WTC11 (cell line): ENCODE data around the gene RAD23B. TPM values are rescaled to one million over a fixed set of nuclear protein-coding genes. Genes with fewer than 3 reads are reported as not detected.

ENCODE experiments used
- ATAC-seq: fragments of 200-7000 bp; cut with Tn5 transposase; 2 replicates; pipeline ENCODE4 v1.10.0; 2021; ENCODE audit warnings: mild to moderate bottlenecking, moderate library complexity
- CTCF ChIA-PET: fragments of 300-600 bp; sonication (Branson Sonifier 250); formaldehyde crosslinking; loops from one replicate; lab custom pipeline; 2021; ENCODE audit warnings: antibody characterized with exemption; lab: Charles Lee
- POLR2A ChIA-PET: fragments of 350-600 bp; sonication (Branson Sonifier 250); formaldehyde crosslinking; loops from one replicate; lab custom pipeline; 2021; ENCODE audit warnings: antibody characterized with exemption; lab: Charles Lee
- DNase-seq: peaks from one replicate; pipeline ENCODE4 v3.0.0; 2021; ENCODE audit warnings: low spot score
- H3K27ac Mint-ChIP-seq: 2 replicates; pipeline ENCODE4 v1.8.0; 2021; ENCODE audit warnings: mixed read lengths
- H3K27me3 Mint-ChIP-seq: 2 replicates; pipeline ENCODE4 v1.8.0; 2021; ENCODE audit warnings: low read depth, mild to moderate bottlenecking, moderate library complexity, mixed read lengths
- H3K36me3 Mint-ChIP-seq: 2 replicates; pipeline ENCODE4 v1.8.0; 2021; ENCODE audit warnings: mixed read lengths
- H3K4me1 Mint-ChIP-seq: 2 replicates; pipeline ENCODE4 v1.8.0; 2022; ENCODE audit warnings: mixed read lengths
- H3K4me3 Mint-ChIP-seq: 2 replicates; pipeline ENCODE4 v1.8.0; 2021; ENCODE audit warnings: mild to moderate bottlenecking, moderate library complexity, mixed read lengths
- H3K9me3 Mint-ChIP-seq: 2 replicates; pipeline ENCODE4 v1.8.0; 2021; ENCODE audit warnings: mixed read lengths
- EMX1 ChIP-seq: fragments of 250-450 bp; sonication (Bioruptor Pico); IDR thresholded peaks from 2 replicates; pipeline ENCODE4 v1.8.0; 2021; ENCODE audit warnings: mild to moderate bottlenecking
- ESRRA ChIP-seq: sonication (generic); formaldehyde crosslinking; IDR thresholded peaks from 2 replicates; pipeline ENCODE4 v1.8.1; 2022; ENCODE audit warnings: mild to moderate bottlenecking, missing genetic modification reagents, borderline replicate concordance
- FOXK1 ChIP-seq: sonication (generic); formaldehyde crosslinking; IDR thresholded peaks from 2 replicates; pipeline ENCODE4 v1.8.0; 2022; ENCODE audit warnings: mild to moderate bottlenecking, moderate library complexity, missing genetic modification reagents
- KAT7 ChIP-seq: sonication (generic); formaldehyde crosslinking; IDR thresholded peaks from 2 replicates; pipeline ENCODE4 v1.8.1; 2023; ENCODE audit warnings: missing genetic modification reagents, mild to moderate bottlenecking, borderline replicate concordance
- NFYB ChIP-seq: sonication (generic); formaldehyde crosslinking; conservative IDR thresholded peaks from 2 replicates; pipeline ENCODE4 v1.8.0; 2022; ENCODE audit warnings: low read depth, missing genetic modification reagents
- NR2C2 ChIP-seq: sonication (generic); formaldehyde crosslinking; IDR thresholded peaks from 2 replicates; pipeline ENCODE4 v1.8.0; 2022; ENCODE audit warnings: mild to moderate bottlenecking, missing genetic modification reagents
- SMAD4 ChIP-seq: sonication (generic); formaldehyde crosslinking; IDR thresholded peaks from 2 replicates; pipeline ENCODE4 v1.8.0; 2022; ENCODE audit warnings: mild to moderate bottlenecking, missing genetic modification reagents
- ZNF121 ChIP-seq: sonication (generic); formaldehyde crosslinking; IDR thresholded peaks from 2 replicates; pipeline ENCODE4 v1.8.0; 2023; ENCODE audit warnings: missing genetic modification reagents
- ZNF317 ChIP-seq: sonication (generic); formaldehyde crosslinking; IDR thresholded peaks from 2 replicates; pipeline ENCODE4 v1.8.1; 2023; ENCODE audit warnings: low read depth, mild to moderate bottlenecking, moderate library complexity, missing genetic modification reagents, borderline replicate concordance
- ZNF396 ChIP-seq: fragments of 250-450 bp; sonication (Bioruptor Pico); IDR thresholded peaks from 2 replicates; pipeline ENCODE4 v1.8.0; 2021; ENCODE audit warnings: mild to moderate bottlenecking, moderate library complexity, borderline replicate concordance
- ZNF423 ChIP-seq: fragments of 250-450 bp; sonication (Bioruptor Pico); IDR thresholded peaks from 2 replicates; pipeline ENCODE4 v2.1.2; 2022; ENCODE audit warnings: mild to moderate bottlenecking, moderate library complexity
- total RNA-seq: library from RNA; stranded (reverse); gene quantifications from 3 replicates; pipeline ENCODE4 v1.2.3, GENCODE V29; 2021
- TF ChIP-seq, protein P1 (sequence below): sonication (generic); formaldehyde crosslinking; IDR thresholded peaks from 2 replicates; pipeline ENCODE4 v1.8.1; 2022; ENCODE audit warnings: mild to moderate bottlenecking, missing genetic modification reagents, moderate library complexity, borderline replicate concordance
- TF ChIP-seq, protein P2 (sequence below): sonication (generic); formaldehyde crosslinking; IDR thresholded peaks from 2 replicates; pipeline ENCODE4 v1.8.1; 2023; ENCODE audit warnings: mild to moderate bottlenecking, missing genetic modification reagents
- TF ChIP-seq, protein P3 (sequence below): fragments of 250-450 bp; sonication (Bioruptor Pico); IDR thresholded peaks from 2 replicates; pipeline ENCODE4 v2.1.2; 2022; ENCODE audit warnings: mild to moderate bottlenecking, moderate library complexity
- TF ChIP-seq, protein P4 (sequence below): sonication (generic); formaldehyde crosslinking; IDR thresholded peaks from 2 replicates; pipeline ENCODE4 v1.8.0; 2022; ENCODE audit warnings: missing genetic modification reagents
- TF ChIP-seq, protein P5 (sequence below): sonication (generic); formaldehyde crosslinking; IDR thresholded peaks from 2 replicates; pipeline ENCODE4 v1.8.0; 2022; ENCODE audit warnings: mild to moderate bottlenecking, missing genetic modification reagents
- TF ChIP-seq, protein P6 (sequence below): sonication (generic); formaldehyde crosslinking; IDR thresholded peaks from 2 replicates; pipeline ENCODE4 v1.8.1; 2023; ENCODE audit warnings: mild to moderate bottlenecking, missing genetic modification reagents
- TF ChIP-seq, protein P7 (sequence below): sonication (generic); formaldehyde crosslinking; conservative IDR thresholded peaks from 2 replicates; pipeline ENCODE4 v1.8.1; 2023; ENCODE audit warnings: mild to moderate bottlenecking, low read depth, missing genetic modification reagents, moderate library complexity
- TF ChIP-seq, protein P8 (sequence below): sonication (generic); formaldehyde crosslinking; IDR thresholded peaks from 2 replicates; pipeline ENCODE4 v1.8.1; 2023; ENCODE audit warnings: mild to moderate bottlenecking, moderate library complexity, missing genetic modification reagents

RAD23B gene
- total RNA-seq, 1 experiment from 2014 or later, result 150 TPM

DNA sequence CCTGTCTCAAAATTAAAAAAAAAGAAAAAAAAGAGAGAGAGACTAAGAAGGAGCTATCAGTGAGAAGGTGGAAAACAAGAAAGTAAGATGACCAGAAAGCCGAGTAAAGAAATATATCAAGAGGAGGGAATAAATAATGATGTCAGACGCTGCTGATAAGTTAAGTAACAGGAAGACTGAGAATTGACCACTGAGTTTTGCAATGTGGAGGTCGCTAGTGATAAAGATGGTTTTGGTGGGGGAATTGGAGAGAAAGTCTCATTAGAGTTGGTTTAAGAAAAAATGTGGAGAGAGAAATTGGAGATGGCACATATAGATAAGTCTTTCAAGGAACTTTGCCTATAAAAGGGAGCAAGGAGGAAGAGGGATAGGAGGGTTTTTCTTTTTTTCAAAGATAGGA, 91.9 kb downstream of the RAD23B start:
- DNase-seq, result no peak
- Mint-ChIP-seq H3K4me1 (no peaks in the 10 kb centered on the region), H3K36me3 (no peaks in the 10 kb centered on the region), H3K27me3 (no peaks in the 10 kb centered on the region), H3K9me3 (no peaks in the 10 kb centered on the region)
- TF ChIP-seq, protein P1, sequence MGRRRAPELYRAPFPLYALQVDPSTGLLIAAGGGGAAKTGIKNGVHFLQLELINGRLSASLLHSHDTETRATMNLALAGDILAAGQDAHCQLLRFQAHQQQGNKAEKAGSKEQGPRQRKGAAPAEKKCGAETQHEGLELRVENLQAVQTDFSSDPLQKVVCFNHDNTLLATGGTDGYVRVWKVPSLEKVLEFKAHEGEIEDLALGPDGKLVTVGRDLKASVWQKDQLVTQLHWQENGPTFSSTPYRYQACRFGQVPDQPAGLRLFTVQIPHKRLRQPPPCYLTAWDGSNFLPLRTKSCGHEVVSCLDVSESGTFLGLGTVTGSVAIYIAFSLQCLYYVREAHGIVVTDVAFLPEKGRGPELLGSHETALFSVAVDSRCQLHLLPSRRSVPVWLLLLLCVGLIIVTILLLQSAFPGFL (CRISPR knock-in tag), result no peak
- TF ChIP-seq ZNF396 (CRISPR knock-in tag) (no peak), ZNF317 (CRISPR knock-in tag) (no peak), FOXK1 (CRISPR knock-in tag) (no peak), NFYB (CRISPR knock-in tag) (no peak), ESRRA (no peak)
- TF ChIP-seq, protein P2, sequence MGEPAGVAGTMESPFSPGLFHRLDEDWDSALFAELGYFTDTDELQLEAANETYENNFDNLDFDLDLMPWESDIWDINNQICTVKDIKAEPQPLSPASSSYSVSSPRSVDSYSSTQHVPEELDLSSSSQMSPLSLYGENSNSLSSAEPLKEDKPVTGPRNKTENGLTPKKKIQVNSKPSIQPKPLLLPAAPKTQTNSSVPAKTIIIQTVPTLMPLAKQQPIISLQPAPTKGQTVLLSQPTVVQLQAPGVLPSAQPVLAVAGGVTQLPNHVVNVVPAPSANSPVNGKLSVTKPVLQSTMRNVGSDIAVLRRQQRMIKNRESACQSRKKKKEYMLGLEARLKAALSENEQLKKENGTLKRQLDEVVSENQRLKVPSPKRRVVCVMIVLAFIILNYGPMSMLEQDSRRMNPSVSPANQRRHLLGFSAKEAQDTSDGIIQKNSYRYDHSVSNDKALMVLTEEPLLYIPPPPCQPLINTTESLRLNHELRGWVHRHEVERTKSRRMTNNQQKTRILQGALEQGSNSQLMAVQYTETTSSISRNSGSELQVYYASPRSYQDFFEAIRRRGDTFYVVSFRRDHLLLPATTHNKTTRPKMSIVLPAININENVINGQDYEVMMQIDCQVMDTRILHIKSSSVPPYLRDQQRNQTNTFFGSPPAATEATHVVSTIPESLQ, result no peak
- TF ChIP-seq, protein P3, sequence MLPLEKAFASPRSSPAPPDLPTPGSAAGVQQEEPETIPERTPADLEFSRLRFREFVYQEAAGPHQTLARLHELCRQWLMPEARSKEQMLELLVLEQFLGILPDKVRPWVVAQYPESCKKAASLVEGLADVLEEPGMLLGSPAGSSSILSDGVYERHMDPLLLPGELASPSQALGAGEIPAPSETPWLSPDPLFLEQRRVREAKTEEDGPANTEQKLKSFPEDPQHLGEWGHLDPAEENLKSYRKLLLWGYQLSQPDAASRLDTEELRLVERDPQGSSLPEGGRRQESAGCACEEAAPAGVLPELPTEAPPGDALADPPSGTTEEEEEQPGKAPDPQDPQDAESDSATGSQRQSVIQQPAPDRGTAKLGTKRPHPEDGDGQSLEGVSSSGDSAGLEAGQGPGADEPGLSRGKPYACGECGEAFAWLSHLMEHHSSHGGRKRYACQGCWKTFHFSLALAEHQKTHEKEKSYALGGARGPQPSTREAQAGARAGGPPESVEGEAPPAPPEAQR, result no peak
- TF ChIP-seq, protein P4, sequence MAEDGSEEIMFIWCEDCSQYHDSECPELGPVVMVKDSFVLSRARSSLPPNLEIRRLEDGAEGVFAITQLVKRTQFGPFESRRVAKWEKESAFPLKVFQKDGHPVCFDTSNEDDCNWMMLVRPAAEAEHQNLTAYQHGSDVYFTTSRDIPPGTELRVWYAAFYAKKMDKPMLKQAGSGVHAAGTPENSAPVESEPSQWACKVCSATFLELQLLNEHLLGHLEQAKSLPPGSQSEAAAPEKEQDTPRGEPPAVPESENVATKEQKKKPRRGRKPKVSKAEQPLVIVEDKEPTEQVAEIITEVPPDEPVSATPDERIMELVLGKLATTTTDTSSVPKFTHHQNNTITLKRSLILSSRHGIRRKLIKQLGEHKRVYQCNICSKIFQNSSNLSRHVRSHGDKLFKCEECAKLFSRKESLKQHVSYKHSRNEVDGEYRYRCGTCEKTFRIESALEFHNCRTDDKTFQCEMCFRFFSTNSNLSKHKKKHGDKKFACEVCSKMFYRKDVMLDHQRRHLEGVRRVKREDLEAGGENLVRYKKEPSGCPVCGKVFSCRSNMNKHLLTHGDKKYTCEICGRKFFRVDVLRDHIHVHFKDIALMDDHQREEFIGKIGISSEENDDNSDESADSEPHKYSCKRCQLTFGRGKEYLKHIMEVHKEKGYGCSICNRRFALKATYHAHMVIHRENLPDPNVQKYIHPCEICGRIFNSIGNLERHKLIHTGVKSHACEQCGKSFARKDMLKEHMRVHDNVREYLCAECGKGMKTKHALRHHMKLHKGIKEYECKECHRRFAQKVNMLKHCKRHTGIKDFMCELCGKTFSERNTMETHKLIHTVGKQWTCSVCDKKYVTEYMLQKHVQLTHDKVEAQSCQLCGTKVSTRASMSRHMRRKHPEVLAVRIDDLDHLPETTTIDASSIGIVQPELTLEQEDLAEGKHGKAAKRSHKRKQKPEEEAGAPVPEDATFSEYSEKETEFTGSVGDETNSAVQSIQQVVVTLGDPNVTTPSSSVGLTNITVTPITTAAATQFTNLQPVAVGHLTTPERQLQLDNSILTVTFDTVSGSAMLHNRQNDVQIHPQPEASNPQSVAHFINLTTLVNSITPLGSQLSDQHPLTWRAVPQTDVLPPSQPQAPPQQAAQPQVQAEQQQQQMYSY (CRISPR knock-in tag), result no peak
- TF ChIP-seq, all 79 proteins: peak for 0
- POLR2A ChIA-PET, result no interaction called here
- Mint-ChIP-seq H3K4me3 (no peak overlapping the region), H3K27ac (no peak overlapping the region)
- no peak for ATAC-seq
- CTCF ChIA-PET, result no interaction called here

DNA sequence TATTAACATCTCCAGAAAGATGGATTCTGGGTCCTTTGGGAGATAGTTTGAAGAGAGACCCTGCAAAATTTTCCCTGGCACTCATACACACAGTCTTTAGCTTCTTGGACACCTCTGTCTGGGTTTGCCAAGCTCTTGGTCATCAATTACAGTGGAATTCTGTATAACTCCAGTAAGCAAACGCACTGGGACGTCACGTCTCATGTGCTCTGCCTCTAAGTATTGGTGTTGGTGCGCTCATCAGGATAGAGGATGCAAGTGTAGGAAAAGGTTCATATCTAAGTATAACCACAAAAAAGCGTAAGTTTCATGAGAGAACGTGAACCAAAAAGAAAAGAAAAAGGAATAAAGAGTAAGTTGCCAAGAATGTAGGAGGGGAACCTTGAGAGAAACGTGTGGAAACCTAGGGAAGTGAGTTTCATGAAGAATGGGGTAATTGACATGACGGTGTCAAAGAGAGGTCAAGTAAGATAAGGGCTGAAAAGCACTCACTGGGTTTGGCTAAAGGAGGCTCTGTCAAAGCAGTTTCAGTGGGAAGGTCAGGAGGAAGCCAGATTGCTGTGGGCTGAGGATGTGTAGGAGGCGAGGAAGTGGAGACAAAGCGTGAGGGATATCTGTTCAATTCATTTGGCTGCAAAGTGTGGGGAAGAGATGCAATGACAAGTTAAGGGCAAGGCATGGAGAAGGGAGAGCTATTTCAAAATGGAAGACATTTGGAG, 92.7 kb downstream of the RAD23B start:
- DNase-seq (no peak), ATAC-seq (no peak)
- H3K4me1 Mint-ChIP-seq, result no peaks in the 10 kb centered on the region
- no peaks in the 10 kb centered on the region for H3K36me3 Mint-ChIP-seq
- no peak overlapping the region for H3K27ac Mint-ChIP-seq
- no peaks in the 10 kb centered on the region for H3K27me3 Mint-ChIP-seq
- H3K4me3 Mint-ChIP-seq, result no peak overlapping the region
- POLR2A ChIA-PET, result no interaction called here
- CTCF ChIA-PET, result no interaction called here
- no peaks in the 10 kb centered on the region for H3K9me3 Mint-ChIP-seq
- TF ChIP-seq NR2C2 (CRISPR knock-in tag) (no peak), EMX1 (no peak), ZNF423 (CRISPR knock-in tag) (no peak), ZNF121 (CRISPR knock-in tag) (no peak), KAT7 (CRISPR knock-in tag) (no peak), SMAD4 (no peak)
- TF ChIP-seq, protein P5, sequence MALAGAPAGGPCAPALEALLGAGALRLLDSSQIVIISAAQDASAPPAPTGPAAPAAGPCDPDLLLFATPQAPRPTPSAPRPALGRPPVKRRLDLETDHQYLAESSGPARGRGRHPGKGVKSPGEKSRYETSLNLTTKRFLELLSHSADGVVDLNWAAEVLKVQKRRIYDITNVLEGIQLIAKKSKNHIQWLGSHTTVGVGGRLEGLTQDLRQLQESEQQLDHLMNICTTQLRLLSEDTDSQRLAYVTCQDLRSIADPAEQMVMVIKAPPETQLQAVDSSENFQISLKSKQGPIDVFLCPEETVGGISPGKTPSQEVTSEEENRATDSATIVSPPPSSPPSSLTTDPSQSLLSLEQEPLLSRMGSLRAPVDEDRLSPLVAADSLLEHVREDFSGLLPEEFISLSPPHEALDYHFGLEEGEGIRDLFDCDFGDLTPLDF (CRISPR knock-in tag), result no peak
- TF ChIP-seq, protein P6, sequence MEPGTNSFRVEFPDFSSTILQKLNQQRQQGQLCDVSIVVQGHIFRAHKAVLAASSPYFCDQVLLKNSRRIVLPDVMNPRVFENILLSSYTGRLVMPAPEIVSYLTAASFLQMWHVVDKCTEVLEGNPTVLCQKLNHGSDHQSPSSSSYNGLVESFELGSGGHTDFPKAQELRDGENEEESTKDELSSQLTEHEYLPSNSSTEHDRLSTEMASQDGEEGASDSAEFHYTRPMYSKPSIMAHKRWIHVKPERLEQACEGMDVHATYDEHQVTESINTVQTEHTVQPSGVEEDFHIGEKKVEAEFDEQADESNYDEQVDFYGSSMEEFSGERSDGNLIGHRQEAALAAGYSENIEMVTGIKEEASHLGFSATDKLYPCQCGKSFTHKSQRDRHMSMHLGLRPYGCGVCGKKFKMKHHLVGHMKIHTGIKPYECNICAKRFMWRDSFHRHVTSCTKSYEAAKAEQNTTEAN (CRISPR knock-in tag), result no peak
- TF ChIP-seq, protein P7, sequence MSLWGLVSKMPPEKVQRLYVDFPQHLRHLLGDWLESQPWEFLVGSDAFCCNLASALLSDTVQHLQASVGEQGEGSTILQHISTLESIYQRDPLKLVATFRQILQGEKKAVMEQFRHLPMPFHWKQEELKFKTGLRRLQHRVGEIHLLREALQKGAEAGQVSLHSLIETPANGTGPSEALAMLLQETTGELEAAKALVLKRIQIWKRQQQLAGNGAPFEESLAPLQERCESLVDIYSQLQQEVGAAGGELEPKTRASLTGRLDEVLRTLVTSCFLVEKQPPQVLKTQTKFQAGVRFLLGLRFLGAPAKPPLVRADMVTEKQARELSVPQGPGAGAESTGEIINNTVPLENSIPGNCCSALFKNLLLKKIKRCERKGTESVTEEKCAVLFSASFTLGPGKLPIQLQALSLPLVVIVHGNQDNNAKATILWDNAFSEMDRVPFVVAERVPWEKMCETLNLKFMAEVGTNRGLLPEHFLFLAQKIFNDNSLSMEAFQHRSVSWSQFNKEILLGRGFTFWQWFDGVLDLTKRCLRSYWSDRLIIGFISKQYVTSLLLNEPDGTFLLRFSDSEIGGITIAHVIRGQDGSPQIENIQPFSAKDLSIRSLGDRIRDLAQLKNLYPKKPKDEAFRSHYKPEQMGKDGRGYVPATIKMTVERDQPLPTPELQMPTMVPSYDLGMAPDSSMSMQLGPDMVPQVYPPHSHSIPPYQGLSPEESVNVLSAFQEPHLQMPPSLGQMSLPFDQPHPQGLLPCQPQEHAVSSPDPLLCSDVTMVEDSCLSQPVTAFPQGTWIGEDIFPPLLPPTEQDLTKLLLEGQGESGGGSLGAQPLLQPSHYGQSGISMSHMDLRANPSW (CRISPR knock-in tag), result no peak
- TF ChIP-seq, protein P8, sequence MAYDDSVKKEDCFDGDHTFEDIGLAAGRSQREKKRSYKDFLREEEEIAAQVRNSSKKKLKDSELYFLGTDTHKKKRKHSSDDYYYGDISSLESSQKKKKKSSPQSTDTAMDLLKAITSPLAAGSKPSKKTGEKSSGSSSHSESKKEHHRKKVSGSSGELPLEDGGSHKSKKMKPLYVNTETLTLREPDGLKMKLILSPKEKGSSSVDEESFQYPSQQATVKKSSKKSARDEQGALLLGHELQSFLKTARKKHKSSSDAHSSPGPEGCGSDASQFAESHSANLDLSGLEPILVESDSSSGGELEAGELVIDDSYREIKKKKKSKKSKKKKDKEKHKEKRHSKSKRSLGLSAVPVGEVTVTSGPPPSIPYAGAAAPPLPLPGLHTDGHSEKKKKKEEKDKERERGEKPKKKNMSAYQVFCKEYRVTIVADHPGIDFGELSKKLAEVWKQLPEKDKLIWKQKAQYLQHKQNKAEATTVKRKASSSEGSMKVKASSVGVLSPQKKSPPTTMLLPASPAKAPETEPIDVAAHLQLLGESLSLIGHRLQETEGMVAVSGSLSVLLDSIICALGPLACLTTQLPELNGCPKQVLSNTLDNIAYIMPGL, result no peak
